SK-N-SH treated with all-trans-retinoic acid at 6 μM for 48 hours (cell line): ENCODE data around the gene FRS3.

ENCODE experiments used
- ATAC-seq: fragments of 200-7000 bp; cut with Tn5 transposase; 3 replicates; pipeline ENCODE4 v1.9.1; 2020; ENCODE audit warnings: mild to moderate bottlenecking, moderate library complexity
- ARNTL ChIP-seq: fragments of 450-650 bp; formaldehyde crosslinking; IDR thresholded peaks from 2 replicates; pipeline ENCODE4 v1.5.0; 2020; ENCODE audit warnings: low read depth, mild to moderate bottlenecking, moderate library complexity, borderline replicate concordance
- CREB5 ChIP-seq: fragments of 250-450 bp; sonication (Bioruptor Pico); IDR thresholded peaks from 2 replicates; pipeline ENCODE4 v1.5.1; 2020; ENCODE audit warnings: low read depth, mild to moderate bottlenecking, moderate library complexity
- CSDC2 ChIP-seq: fragments of 250-450 bp; sonication (Bioruptor Pico); IDR thresholded peaks from 2 replicates; pipeline ENCODE4 v1.5.0; 2020; ENCODE audit warnings: mild to moderate bottlenecking, moderate library complexity
- ESRRG ChIP-seq: fragments of 250-450 bp; sonication (Bioruptor Pico); IDR thresholded peaks from 2 replicates; pipeline ENCODE4 v1.6.1; 2021; ENCODE audit warnings: mild to moderate bottlenecking
- GLIS3 ChIP-seq: fragments of 250-450 bp; sonication (Bioruptor Pico); IDR thresholded peaks from 2 replicates; pipeline ENCODE4 v1.5.0; 2020; ENCODE audit warnings: mild to moderate bottlenecking, moderate library complexity
- OSR1 ChIP-seq: fragments of 250-450 bp; sonication (Bioruptor Pico); IDR thresholded peaks from 2 replicates; pipeline ENCODE4 v1.8.0; 2022; ENCODE audit warnings: moderate library complexity, mild to moderate bottlenecking, inconsistent platforms
- PATZ1 ChIP-seq: fragments of 250-450 bp; sonication (Bioruptor Pico); IDR thresholded peaks from 2 replicates; pipeline ENCODE4 v1.8.0; 2020; ENCODE audit warnings: mild to moderate bottlenecking, moderate library complexity, borderline replicate concordance
- POU6F1 ChIP-seq: fragments of 250-450 bp; sonication (Bioruptor Pico); IDR thresholded peaks from 2 replicates; pipeline ENCODE4 v1.8.0; 2021; ENCODE audit warnings: low read depth, mild to moderate bottlenecking, moderate library complexity, borderline replicate concordance
- PPARA ChIP-seq: fragments of 250-450 bp; sonication (Bioruptor Pico); IDR thresholded peaks from 2 replicates; pipeline ENCODE4 v1.5.0; 2020; ENCODE audit warnings: mild to moderate bottlenecking, borderline replicate concordance
- SNAI2 ChIP-seq: fragments of 250-450 bp; sonication (Bioruptor Pico); IDR thresholded peaks from 2 replicates; pipeline ENCODE4 v1.5.0; 2020; ENCODE audit warnings: mild to moderate bottlenecking, moderate library complexity
- TOX ChIP-seq: fragments of 250-450 bp; sonication (Bioruptor Pico); IDR thresholded peaks from 2 replicates; pipeline ENCODE4 v1.8.0; 2021; ENCODE audit warnings: mild to moderate bottlenecking, moderate library complexity, borderline replicate concordance
- ZFP3 ChIP-seq: fragments of 250-450 bp; sonication (Bioruptor Pico); IDR thresholded peaks from 2 replicates; pipeline ENCODE4 v1.5.0; 2020; ENCODE audit warnings: mild to moderate bottlenecking, moderate library complexity
- ZNF8 ChIP-seq: fragments of 450-650 bp; formaldehyde crosslinking; IDR thresholded peaks from 2 replicates; pipeline ENCODE4 v1.5.0; 2020; ENCODE audit warnings: mild to moderate bottlenecking, moderate library complexity

FRS3 gene

GRCh38 chr6:41799559-41799911 lies 19.8 kb upstream of the FRS3 start (continued):
- TF ChIP-seq PATZ1 (CRISPR knock-in tag) (no peak), ESRRG (CRISPR knock-in tag) (no peak), ZNF8 (CRISPR knock-in tag) (no peak), ARNTL (CRISPR knock-in tag) (no peak), OSR1 (CRISPR knock-in tag) (no peak), GLIS3 (CRISPR knock-in tag) (no peak), TOX (CRISPR knock-in tag) (no peak), SNAI2 (CRISPR knock-in tag) (no peak), POU6F1 (no peak)

GRCh38 chr6:41798901-41799558 lies 19.3 kb upstream of the FRS3 start:
- no peak for ATAC-seq
- TF ChIP-seq PPARA (no peak), CREB5 (CRISPR knock-in tag) (no peak), TOX (CRISPR knock-in tag) (no peak), SNAI2 (CRISPR knock-in tag) (no peak)

GRCh38 chr6:41796474-41796873 lies 16.8 kb upstream of the FRS3 start:
- no peak for ATAC-seq

More at GRCh38 chr6:41796474-41796873, 16.8 kb upstream of the FRS3 start:
- TF ChIP-seq CSDC2 (CRISPR knock-in tag) (no peak), PATZ1 (CRISPR knock-in tag) (no peak), CREB5 (CRISPR knock-in tag) (no peak), ARNTL (CRISPR knock-in tag) (no peak), POU6F1 (no peak), ZNF8 (CRISPR knock-in tag) (no peak), OSR1 (CRISPR knock-in tag) (no peak), TOX (CRISPR knock-in tag) (no peak), PPARA (no peak), ZFP3 (CRISPR knock-in tag) (no peak)
